Epithelial cell of esophagus (primary cell): ENCODE data around the gene ADAP2.
"Not testable (repeated sequence)": the region's sequence is repeated elsewhere in the genome, so short reads cannot be mapped to it uniquely, and the experiment has no call there.

Source experiments
- DNase-seq: peaks from one replicate; pipeline ENCODE4 v3.0.0; 2010; ENCODE audit warnings: low read depth
- H3K4me3 ChIP-seq: 2 replicates; pipeline ENCODE4 v1.5.1; 2011; ENCODE audit warnings: mild to moderate bottlenecking, low read length, control low read depth
- CTCF ChIP-seq: IDR thresholded peaks from 2 replicates; pipeline ENCODE4 v1.5.1; 2011; ENCODE audit warnings: low read depth, mild to moderate bottlenecking, low read length, control low read depth, inconsistent platforms; ENCODE audit not compliant: insufficient read depth; ENCODE audit errors: missing control alignments

Gene ADAP2

GRCh38 chr17:30975042-30975820 lies 53.5 kb downstream of the ADAP2 start:
- no peak for TF ChIP-seq CTCF
- H3K4me3 ChIP-seq: no peak overlapping the region
- no peak for DNase-seq

GRCh38 chr17:30979919-30980318 lies 58.2 kb downstream of the ADAP2 start:
- DNase-seq, H3K4me3 ChIP-seq: not testable (repeated sequence)

GRCh38 chr17:30981531-30982519 lies 60.1 kb downstream of the ADAP2 start:
- no peak overlapping the region for H3K4me3 ChIP-seq
- TF ChIP-seq CTCF: no peak
- DNase-seq: peak; percentile 45

GRCh38 chr17:30982855-30983254 lies 61.1 kb downstream of the ADAP2 start:
- TF ChIP-seq CTCF: no peak
- no peak overlapping the region for H3K4me3 ChIP-seq
- no peak for DNase-seq

GRCh38 chr17:30990458-30990857 lies 68.7 kb downstream of the ADAP2 start:
- no peak overlapping the region for H3K4me3 ChIP-seq
- TF ChIP-seq CTCF: no peak
- DNase-seq: no peak

- no peak overlapping the region for H3K4me3 ChIP-seq
- no peak for TF ChIP-seq CTCF
- DNase-seq: no peak
These were observed 70.8 kb downstream of the ADAP2 start for GRCh38 chr17:30992551-30992950.

- no peak overlapping the region for H3K4me3 ChIP-seq
- no peak for DNase-seq
- no peak for TF ChIP-seq CTCF
These were observed 73.6 kb downstream of the ADAP2 start for GRCh38 chr17:30995347-30995746.
